ENCODE results near the gene DNPEP. TPM values are rescaled to one million over a fixed set of nuclear protein-coding genes. Genes with fewer than 3 reads are reported as not detected.
A peak's percentile ranks its signal among the peaks of the same experiment; 100 is the strongest.

The DNPEP gene
- total and polyA plus RNA-seq, 2 of the 4 experiments (the other 2 are of a cell fraction): 74.2 to 89.4 TPM

DNA sequence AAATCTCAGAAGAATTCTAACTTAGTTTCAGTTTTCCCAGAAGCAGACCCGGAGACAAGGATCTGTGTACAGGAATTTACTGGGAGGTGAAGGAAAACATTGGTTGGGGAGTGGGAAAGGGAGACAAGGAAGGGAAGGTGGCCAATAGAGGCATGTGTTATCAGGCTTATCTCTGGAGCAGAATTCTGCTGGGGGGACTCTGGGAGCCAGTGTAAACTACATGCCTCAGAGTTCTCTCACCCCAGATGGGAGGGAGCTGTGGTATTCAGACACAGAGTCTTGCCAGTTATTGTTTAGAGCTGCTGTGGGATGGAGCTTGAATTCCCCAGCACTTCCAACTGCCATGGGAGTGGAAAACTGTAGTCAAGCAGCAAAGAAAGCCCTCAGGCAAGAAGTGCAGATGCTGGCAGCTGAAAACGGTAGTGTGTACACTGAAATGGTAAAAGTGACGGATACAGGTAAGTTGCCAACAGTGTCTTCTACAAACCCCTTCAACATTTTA is 19.0 kb downstream of the DNPEP start:
- peak; percentile 90 for DNase-seq

More for the DNA sequence above, 19.0 kb downstream of the DNPEP start:
- H3K56ac ChIP-seq (ENCODE audit: extremely low read depth, insufficient read depth, low read length): peak overlapping the region; percentile 62; the same call in 1 of the 2 replicates
- intact Hi-C loops (cut with micrococcal nuclease): no loop called here
- ChIA-PET POLR2A (ENCODE audit: unreplicated experiment) (interaction anchor here (0.5 to 0.9 kb wide), 3 partner anchors 9 to 19 kb away, joined by 3 to 9 read pairs (median 3); partner anchors contain the start of gene DNPEP), CTCF (interaction anchor here (1.0 kb wide), 2 partner anchors 20 to 210 kb away, joined by 3 to 4 read pairs; no protein-coding TSS in a partner anchor)
- peaks cover 5% of the 10 kb centered on the region; the same call in 1 of the 2 replicates for H3K9me1 ChIP-seq (ENCODE audit: insufficient read depth, low read length)
- H2BK20ac ChIP-seq (ENCODE audit: low read depth, low read length): peak overlapping the region; percentile 65
- H3K79me1 ChIP-seq (ENCODE audit: low read depth in 1 of 2, low read length in 2 of 2): no peaks in the 10 kb centered on the region
- no peak for TF ChIP-seq SMC3 (IDR thresholded peaks at IDR 0.05; ENCODE audit: low read depth, low read length)
- peak; percentile 33; the same call in 1 of the 2 replicates for TF ChIP-seq POLR2A (IDR thresholded peaks at IDR 0.05; ENCODE audit: low read depth, low read length)
- TF ChIP-seq FOS (IDR thresholded peaks at IDR 0.05; ENCODE audit: low read depth, low read length): no peak
- no peak for TF ChIP-seq RCOR1 (IDR thresholded peaks at IDR 0.05; ENCODE audit: insufficient replicate concordance, low read length)
- peak; percentile 18; the same call in 1 of the 2 replicates for TF ChIP-seq BHLHE40 (IDR thresholded peaks at IDR 0.05; ENCODE audit: low read depth, low read length)
- TF ChIP-seq RFX5 (IDR thresholded peaks at IDR 0.05; ENCODE audit: low read depth, low read length): no peak
- TF ChIP-seq, protein P1, sequence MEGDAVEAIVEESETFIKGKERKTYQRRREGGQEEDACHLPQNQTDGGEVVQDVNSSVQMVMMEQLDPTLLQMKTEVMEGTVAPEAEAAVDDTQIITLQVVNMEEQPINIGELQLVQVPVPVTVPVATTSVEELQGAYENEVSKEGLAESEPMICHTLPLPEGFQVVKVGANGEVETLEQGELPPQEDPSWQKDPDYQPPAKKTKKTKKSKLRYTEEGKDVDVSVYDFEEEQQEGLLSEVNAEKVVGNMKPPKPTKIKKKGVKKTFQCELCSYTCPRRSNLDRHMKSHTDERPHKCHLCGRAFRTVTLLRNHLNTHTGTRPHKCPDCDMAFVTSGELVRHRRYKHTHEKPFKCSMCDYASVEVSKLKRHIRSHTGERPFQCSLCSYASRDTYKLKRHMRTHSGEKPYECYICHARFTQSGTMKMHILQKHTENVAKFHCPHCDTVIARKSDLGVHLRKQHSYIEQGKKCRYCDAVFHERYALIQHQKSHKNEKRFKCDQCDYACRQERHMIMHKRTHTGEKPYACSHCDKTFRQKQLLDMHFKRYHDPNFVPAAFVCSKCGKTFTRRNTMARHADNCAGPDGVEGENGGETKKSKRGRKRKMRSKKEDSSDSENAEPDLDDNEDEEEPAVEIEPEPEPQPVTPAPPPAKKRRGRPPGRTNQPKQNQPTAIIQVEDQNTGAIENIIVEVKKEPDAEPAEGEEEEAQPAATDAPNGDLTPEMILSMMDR (conservative IDR thresholded peaks at IDR 0.05; ENCODE audit: low read depth, low read length): no peak
- peak; percentile 59; the same call in 1 of the 2 replicates for TF ChIP-seq MAZ (IDR thresholded peaks at IDR 0.05; ENCODE audit: borderline replicate concordance, low read depth, low read length)
- H3K27me3 ChIP-seq (ENCODE audit: control insufficient read depth, insufficient read depth, low read length): no peaks in the 10 kb centered on the region
- H4K8ac ChIP-seq (ENCODE audit: low read depth in 2 of 2, low read length in 2 of 2): no peak overlapping the region
- no peak overlapping the region; the same call in 1 of the 2 replicates for H3K9ac ChIP-seq (ENCODE audit: low read depth, low read length)
- ATAC-seq (ENCODE audit: low read depth): peak; percentile 96
- H3K4me2 ChIP-seq (ENCODE audit: low read depth, low read length): peak overlapping the region; percentile 62
- no peak overlapping the region for H4K5ac ChIP-seq (ENCODE audit: low read depth, low read length)
- H3K14ac ChIP-seq (replicated peaks; ENCODE audit: low read depth, low read length): peak overlapping the region; percentile 38; the same call in 1 of the 2 replicates
- in situ Hi-C loops (cut with MboI; ENCODE audit: low sequenced_read_pairs): no loop called here
- no TSS peak for BruUV-seq (replicated peaks)
- H2BK15ac ChIP-seq (ENCODE audit: low read depth, low read length): no peak overlapping the region
- dilution Hi-C loops (cut with HindIII; ENCODE audit: low sequenced_read_pairs, unreplicated experiment): no loop called here
- H2AFZ ChIP-seq (replicated peaks; ENCODE audit: low read length, poor library complexity): peak overlapping the region; percentile 69
- peak overlapping the region; percentile 56; the same call in 1 of the 2 replicates for H3K18ac ChIP-seq (ENCODE audit: low read depth, low read length)
- no peak overlapping the region for H2AK9ac ChIP-seq (replicated peaks; ENCODE audit: low read depth, low read length, poor library complexity)
- H4K20me1 ChIP-seq (ENCODE audit: insufficient read depth, low read length): peaks cover 6% of the 10 kb centered on the region; the same call in 1 of the 2 replicates
- peak overlapping the region; percentile 44; the same call in 1 of the 2 replicates for H3K27ac ChIP-seq (ENCODE audit: insufficient read depth, low read length)
- H3K23ac ChIP-seq (ENCODE audit: low read depth, low read length): no peak overlapping the region; the same call in 1 of the 2 replicates
- peak overlapping the region; percentile 13; the same call in 1 of the 2 replicates for H3K4me3 ChIP-seq (ENCODE audit: insufficient read depth, low read depth, low read length)
- H4K91ac ChIP-seq (ENCODE audit: insufficient read depth, low read depth, low read length): no peak overlapping the region; the same call in 1 of the 2 replicates
- H2BK120ac ChIP-seq (ENCODE audit: low read depth, low read length): peak overlapping the region; percentile 72
- H2AK5ac ChIP-seq (ENCODE audit: low read depth, low read length): 0 out of 2 replicates have a peak overlapping the region, but pooled peaks have one; percentile 22
- peak overlapping the region; percentile 37 for H3K4ac ChIP-seq (ENCODE audit: low read depth, low read length)
- WGBS, 2 experiments (ENCODE audit: extremely low coverage in 2 of 2, insufficient read length in 1 of 2): no CpG with 5 or more reads among the region's 3 CpGs
- H3K4me1 ChIP-seq (ENCODE audit: control insufficient read depth, insufficient read depth, low read length): peaks cover 4% of the 10 kb centered on the region
- peak overlapping the region; percentile 83 for H2BK5ac ChIP-seq (ENCODE audit: low read depth, low read length, poor library complexity, severe bottlenecking)
- H3K9me3 ChIP-seq (ENCODE audit: control insufficient read depth, insufficient read depth, low read length): no peaks in the 10 kb centered on the region
- H3K36me3 ChIP-seq (ENCODE audit: control insufficient read depth, insufficient read depth, low read length): peaks cover 2% of the 10 kb centered on the region

Measured in IMR-90 (cell line).